ENCODE measurements around the gene ZDBF2.

DNA sequence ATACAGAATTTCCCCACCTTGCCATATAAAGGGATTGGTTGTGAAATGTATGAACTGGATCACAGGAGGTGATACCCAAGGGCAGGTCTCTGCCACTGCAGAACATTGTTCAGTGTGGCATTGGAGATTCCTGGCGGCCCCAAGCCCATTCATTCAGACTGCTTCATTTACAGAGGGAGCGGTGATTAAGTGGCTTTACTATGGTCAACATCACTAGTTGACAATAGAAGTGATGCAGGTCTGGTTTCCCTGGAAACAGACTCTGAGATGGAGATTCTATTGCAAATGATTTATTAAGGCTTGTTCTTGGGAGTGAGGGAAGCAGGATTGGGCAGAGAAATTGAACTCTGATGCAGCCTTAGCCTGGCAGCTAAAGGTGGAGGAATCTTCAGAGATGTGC, 62.4 kb downstream of the ZDBF2 start:
- TF ChIP-seq, protein P1, sequence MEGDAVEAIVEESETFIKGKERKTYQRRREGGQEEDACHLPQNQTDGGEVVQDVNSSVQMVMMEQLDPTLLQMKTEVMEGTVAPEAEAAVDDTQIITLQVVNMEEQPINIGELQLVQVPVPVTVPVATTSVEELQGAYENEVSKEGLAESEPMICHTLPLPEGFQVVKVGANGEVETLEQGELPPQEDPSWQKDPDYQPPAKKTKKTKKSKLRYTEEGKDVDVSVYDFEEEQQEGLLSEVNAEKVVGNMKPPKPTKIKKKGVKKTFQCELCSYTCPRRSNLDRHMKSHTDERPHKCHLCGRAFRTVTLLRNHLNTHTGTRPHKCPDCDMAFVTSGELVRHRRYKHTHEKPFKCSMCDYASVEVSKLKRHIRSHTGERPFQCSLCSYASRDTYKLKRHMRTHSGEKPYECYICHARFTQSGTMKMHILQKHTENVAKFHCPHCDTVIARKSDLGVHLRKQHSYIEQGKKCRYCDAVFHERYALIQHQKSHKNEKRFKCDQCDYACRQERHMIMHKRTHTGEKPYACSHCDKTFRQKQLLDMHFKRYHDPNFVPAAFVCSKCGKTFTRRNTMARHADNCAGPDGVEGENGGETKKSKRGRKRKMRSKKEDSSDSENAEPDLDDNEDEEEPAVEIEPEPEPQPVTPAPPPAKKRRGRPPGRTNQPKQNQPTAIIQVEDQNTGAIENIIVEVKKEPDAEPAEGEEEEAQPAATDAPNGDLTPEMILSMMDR (IDR thresholded peaks at IDR 0.05; ENCODE audit: low read depth, low read length, poor library complexity, severe bottlenecking) = no peak
- no peak for TF ChIP-seq EZH2phosphoT487 (IDR thresholded peaks at IDR 0.05; ENCODE audit: borderline replicate concordance, low read length)

Measured in DOHH2 (cell line).